HG02943 (cell line): ENCODE data around the gene ARL8A.
"Not testable (repeated sequence)": the region's sequence is repeated elsewhere in the genome, so short reads cannot be mapped to it uniquely, and the experiment has no call there.

Source experiments
- ATAC-seq: cut with Tn5 transposase; IDR thresholded peaks from one replicate; pipeline ENCODE4 v1.9.1; 2021; ENCODE audit warnings: mild to moderate bottlenecking, low read depth, moderate library complexity; ENCODE audit not compliant: unreplicated experiment

ARL8A gene

GRCh38 chr1:202144402-202145067 is at the start of gene ARL8A:
TSS of gene ARL8A (minus strand) at chr1:202144737. CDS start at chr1:202144572, 165 bp downstream.
- peak; percentile 54 for ATAC-seq

- ATAC-seq = no peak
Observed at GRCh38 chr1:202194328-202194648, 49.8 kb upstream of the ARL8A start.

GRCh38 chr1:202193614-202194327 is 49.2 kb upstream of the ARL8A start, which contains the start of gene LGR6:
TSS of gene LGR6 (plus strand) at chr1:202193799. CDS start at chr1:202193990, 191 bp downstream.
- ATAC-seq = no peak

GRCh38 chr1:202192770-202193613 is 48.5 kb upstream of the ARL8A start:
- no peak for ATAC-seq

GRCh38 chr1:202191391-202191790 is 46.9 kb upstream of the ARL8A start:
- ATAC-seq = not testable (repeated sequence)

GRCh38 chr1:202189918-202190715 is 45.6 kb upstream of the ARL8A start:
- ATAC-seq = no peak

GRCh38 chr1:202189001-202189790 is 44.7 kb upstream of the ARL8A start:
- ATAC-seq = no peak

GRCh38 chr1:202187697-202188407 is 43.3 kb upstream of the ARL8A start:
- no peak for ATAC-seq

- ATAC-seq = no peak
Observed at GRCh38 chr1:202187041-202187671, 42.6 kb upstream of the ARL8A start.

GRCh38 chr1:202186327-202186726 is 41.8 kb upstream of the ARL8A start:
- ATAC-seq = no peak

- no peak for ATAC-seq
Observed at GRCh38 chr1:202184750-202185460, 40.4 kb upstream of the ARL8A start.

- no peak for ATAC-seq
Observed at GRCh38 chr1:202182040-202182877, 37.7 kb upstream of the ARL8A start.

GRCh38 chr1:202181586-202181985 is 37.0 kb upstream of the ARL8A start:
- no peak for ATAC-seq

GRCh38 chr1:202180751-202181139 is 36.2 kb upstream of the ARL8A start:
- ATAC-seq = not testable (repeated sequence)

- no peak for ATAC-seq
Observed at GRCh38 chr1:202179828-202180750, 35.6 kb upstream of the ARL8A start.
